ENCODE data around the gene NAA25.

GRCh38 chr12:112011685-112012084 lies 96.9 kb downstream of the NAA25 start:
- TF ChIP-seq CTCF (IDR thresholded peaks at IDR 0.05; ENCODE audit: extremely low read depth in 1 of 2, insufficient read depth in 1 of 2, low read depth in 1 of 2, low read length in 2 of 2): no peak
- no peak for TF ChIP-seq POLR2A (IDR thresholded peaks at IDR 0.05; ENCODE audit: low read depth, low read length)
- no peak for TF ChIP-seq EZH2 (IDR thresholded peaks at IDR 0.05; ENCODE audit: borderline replicate concordance, low read depth, low read length, severe bottlenecking)
- TF ChIP-seq POLR2AphosphoS5 (IDR thresholded peaks at IDR 0.05; ENCODE audit: insufficient read depth, low read depth, low read length): no peak
- TF ChIP-seq JUN (IDR thresholded peaks at IDR 0.05; ENCODE audit: borderline replicate concordance, insufficient read depth, insufficient read length, low read depth): no peak
- TF ChIP-seq MAX (IDR thresholded peaks at IDR 0.05; ENCODE audit: insufficient read depth, insufficient read length): no peak

Data from endothelial cell of umbilical vein (primary cell).